A549 treated with RU486 at 1 μM for 4 hours (cell line): ENCODE data around the gene LCT. TPM values are rescaled to one million over a fixed set of nuclear protein-coding genes. Genes with fewer than 3 reads are reported as not detected.

Experiments used
- total RNA-seq: library from RNA; stranded (reverse); fragments of 200-300 nt; extraction: Qiagen RNA extraction; gene quantifications from 5 replicates; pipeline ENCODE4 v1.2.3, GENCODE V29; 2022; ENCODE audit warnings: low read depth

Gene LCT
- total RNA-seq, result 0.03 to 0.07 TPM (median 0.05 TPM) in 3 of 5 replicates, not detected in the others

GRCh38 chr2:135836596-135837270, at the start of gene LCT:
LCT (minus strand) TSS chr2:135837184; CDS start chr2:135837169, 15 bp downstream.

DNA sequence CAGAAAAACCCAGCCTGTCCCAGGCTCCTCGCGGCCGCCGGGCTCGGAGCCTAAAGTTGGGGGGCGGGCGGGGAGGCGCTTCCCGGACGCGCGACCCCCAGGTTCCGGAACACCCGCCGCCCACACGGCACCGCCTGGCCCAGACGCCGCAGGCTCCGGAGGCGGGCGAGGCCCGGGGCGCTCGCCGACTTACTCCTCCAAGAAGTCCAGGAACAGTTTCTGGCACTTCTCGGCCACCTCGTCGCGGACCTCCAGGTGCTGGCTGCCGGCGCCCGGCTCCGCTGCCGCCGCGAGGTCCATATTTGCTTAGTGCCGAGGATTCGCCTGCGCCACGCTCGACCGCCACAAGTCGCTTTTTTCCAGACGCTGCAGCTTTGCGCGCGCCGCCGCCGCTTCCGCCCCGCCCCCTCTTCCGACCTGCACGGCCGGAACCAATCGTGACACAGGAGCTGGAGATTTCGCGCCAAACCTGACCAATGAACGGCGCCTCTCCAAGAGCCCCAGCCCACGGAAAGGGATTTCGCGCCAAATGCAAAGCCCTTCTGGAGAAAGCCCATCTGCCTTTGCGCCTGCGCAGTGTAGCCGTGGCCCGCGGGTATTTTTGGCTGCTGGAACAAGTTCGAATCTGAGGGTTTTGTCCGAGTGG, 39.2 kb upstream of the LCT start, which contains the start of gene MCM6:
TSS of gene MCM6 (minus strand) at position 378 of the 646 bp plus-strand sequence. CDS start at position 300, 78 bp downstream.

GRCh38 chr2:135741395-135742324, 95.3 kb downstream of the LCT start, which contains the start of gene UBXN4:
UBXN4 (plus strand) TSS chr2:135741855; CDS start chr2:135741930, 75 bp downstream.

Other genes starting within 250 kb of the LCT start
- gene UBXN4, start 95.3 kb downstream of the LCT start, total RNA-seq, result 24.4 to 46.6 TPM (median 43.3 TPM) in 5 replicates
- gene MCM6, start 39.3 kb upstream of the LCT start, total RNA-seq, result 49.1 to 58.0 TPM (median 53.8 TPM) in 5 replicates
- 55.8 to 61.2 TPM (median 59.3 TPM) in 5 replicates for gene DARS1, start 148.4 kb upstream of the LCT start, total RNA-seq